ENCODE measurements around the gene JMJD7.

The JMJD7 gene

GRCh38 chr15:41839781-41840491 is 12.0 kb downstream of the JMJD7 start:
- Histone ChIP-seq H3K9ac (ENCODE audit: low read length) (no peak overlapping the region), H2BK5ac (ENCODE audit: low read length) (no peak overlapping the region)

GRCh38 chr15:41840673-41841072 is 12.8 kb downstream of the JMJD7 start:
- H4K5ac ChIP-seq (ENCODE audit: low read length): no peak overlapping the region
- no peaks in the 10 kb centered on the region for H3K36me3 ChIP-seq (ENCODE audit: control insufficient read depth, insufficient read depth, low read length)
- no peak overlapping the region for H2BK5ac ChIP-seq (ENCODE audit: low read length)
- no peak overlapping the region for H3K4ac ChIP-seq (ENCODE audit: low read depth, low read length)
- no peaks in the 10 kb centered on the region for H3K79me1 ChIP-seq (ENCODE audit: low read length)
- no peak overlapping the region for H3K9ac ChIP-seq (ENCODE audit: low read length)
- H3K18ac ChIP-seq (ENCODE audit: low read length): no peak overlapping the region
- H3K23ac ChIP-seq (ENCODE audit: low read length): no peak overlapping the region
- H3K79me2 ChIP-seq (ENCODE audit: control insufficient read depth, insufficient read depth, low read length): no peaks in the 10 kb centered on the region
- H4K8ac ChIP-seq (ENCODE audit: low read depth, low read length): no peak overlapping the region
- no peak overlapping the region for H3K56ac ChIP-seq (ENCODE audit: low read length)
- WGBS (ENCODE audit: extremely low coverage, insufficient coverage, low lambda C conversion rate): no CpG with 5 or more reads among the region's 15 CpGs
- no peak overlapping the region for H2AK5ac ChIP-seq (ENCODE audit: low read length)
- no peak overlapping the region for H3K4me2 ChIP-seq (ENCODE audit: low read length)
- H3K27me3 ChIP-seq (ENCODE audit: insufficient read depth, low read length, poor library complexity): no peaks in the 10 kb centered on the region
- no peak overlapping the region for H2BK120ac ChIP-seq (ENCODE audit: low read depth, low read length)
- H3K4me1 ChIP-seq (ENCODE audit: control insufficient read depth, low read depth, low read length): no peaks in the 10 kb centered on the region
- no peak overlapping the region for H3K27ac ChIP-seq (ENCODE audit: low read depth, low read length)
- H3K4me3 ChIP-seq (ENCODE audit: low read length): no peak overlapping the region
- DNase-seq: no peak
- no peak overlapping the region for H2BK15ac ChIP-seq (replicated peaks; ENCODE audit: low read depth)

More at GRCh38 chr15:41839781-41840491, 12.0 kb downstream of the JMJD7 start:
- WGBS (ENCODE audit: extremely low coverage, insufficient coverage, low lambda C conversion rate): no CpG with 5 or more reads among the region's 16 CpGs
- H3K27ac ChIP-seq (ENCODE audit: low read depth, low read length): no peak overlapping the region
- no peaks in the 10 kb centered on the region for H3K4me1 ChIP-seq (ENCODE audit: control insufficient read depth, low read depth, low read length)
- no peaks in the 10 kb centered on the region for H3K79me2 ChIP-seq (ENCODE audit: control insufficient read depth, insufficient read depth, low read length)
- no peak overlapping the region for H4K5ac ChIP-seq (ENCODE audit: low read length)
- no peak overlapping the region for H3K4me3 ChIP-seq (ENCODE audit: low read length)
- no peak overlapping the region for H3K18ac ChIP-seq (ENCODE audit: low read length)
- no peak overlapping the region for H2BK120ac ChIP-seq (ENCODE audit: low read depth, low read length)
- no peaks in the 10 kb centered on the region for H3K27me3 ChIP-seq (ENCODE audit: insufficient read depth, low read length, poor library complexity)
- H3K56ac ChIP-seq (ENCODE audit: low read length): no peak overlapping the region
- H3K79me1 ChIP-seq (ENCODE audit: low read length): no peaks in the 10 kb centered on the region
- no peaks in the 10 kb centered on the region for H3K36me3 ChIP-seq (ENCODE audit: control insufficient read depth, insufficient read depth, low read length)
- DNase-seq: no peak
- no peak overlapping the region for H3K4me2 ChIP-seq (ENCODE audit: low read length)
- H3K23ac ChIP-seq (ENCODE audit: low read length): no peak overlapping the region
- no peak overlapping the region for H2BK15ac ChIP-seq (replicated peaks; ENCODE audit: low read depth)
- H4K8ac ChIP-seq (ENCODE audit: low read depth, low read length): no peak overlapping the region
- no peak overlapping the region for H2AK5ac ChIP-seq (ENCODE audit: low read length)
- no peak overlapping the region for H3K4ac ChIP-seq (ENCODE audit: low read depth, low read length)

GRCh38 chr15:41841131-41841530 is 13.2 kb downstream of the JMJD7 start:
- DNase-seq: no peak
- Histone ChIP-seq H3K4me3 (ENCODE audit: low read length) (no peak overlapping the region), H3K18ac (ENCODE audit: low read length) (no peak overlapping the region), H3K4ac (ENCODE audit: low read depth, low read length) (no peak overlapping the region), H4K8ac (ENCODE audit: low read depth, low read length) (no peak overlapping the region), H3K36me3 (ENCODE audit: control insufficient read depth, insufficient read depth, low read length) (no peaks in the 10 kb centered on the region), H4K5ac (ENCODE audit: low read length) (no peak overlapping the region), H3K79me1 (ENCODE audit: low read length) (no peaks in the 10 kb centered on the region), H2BK5ac (ENCODE audit: low read length) (no peak overlapping the region), H3K9ac (ENCODE audit: low read length) (no peak overlapping the region), H3K4me1 (ENCODE audit: control insufficient read depth, low read depth, low read length) (no peaks in the 10 kb centered on the region), H2BK120ac (ENCODE audit: low read depth, low read length) (no peak overlapping the region), H3K23ac (ENCODE audit: low read length) (no peak overlapping the region), H3K27me3 (ENCODE audit: insufficient read depth, low read length, poor library complexity) (no peaks in the 10 kb centered on the region), H3K27ac (ENCODE audit: low read depth, low read length) (no peak overlapping the region), H2AK5ac (ENCODE audit: low read length) (no peak overlapping the region), H3K79me2 (ENCODE audit: control insufficient read depth, insufficient read depth, low read length) (no peaks in the 10 kb centered on the region), H3K56ac (ENCODE audit: low read length) (no peak overlapping the region), H2BK15ac (replicated peaks; ENCODE audit: low read depth) (no peak overlapping the region), H3K4me2 (ENCODE audit: low read length) (no peak overlapping the region)
- WGBS (ENCODE audit: extremely low coverage, insufficient coverage, low lambda C conversion rate): no CpG with 5 or more reads among the region's 10 CpGs

- H3K4me2 ChIP-seq (ENCODE audit: low read length): no peak overlapping the region
- no peak overlapping the region for H2BK15ac ChIP-seq (replicated peaks; ENCODE audit: low read depth)
- H2BK120ac ChIP-seq (ENCODE audit: low read depth, low read length): no peak overlapping the region
- no peak overlapping the region for H3K18ac ChIP-seq (ENCODE audit: low read length)
- H2AK5ac ChIP-seq (ENCODE audit: low read length): no peak overlapping the region
- H3K79me2 ChIP-seq (ENCODE audit: control insufficient read depth, insufficient read depth, low read length): no peaks in the 10 kb centered on the region
- no peak overlapping the region for H3K27ac ChIP-seq (ENCODE audit: low read depth, low read length)
- H3K9ac ChIP-seq (ENCODE audit: low read length): no peak overlapping the region
- H3K27me3 ChIP-seq (ENCODE audit: insufficient read depth, low read length, poor library complexity): no peaks in the 10 kb centered on the region
- H3K4ac ChIP-seq (ENCODE audit: low read depth, low read length): no peak overlapping the region
- WGBS (ENCODE audit: extremely low coverage, insufficient coverage, low lambda C conversion rate): no CpG with 5 or more reads among the region's 12 CpGs
- no peaks in the 10 kb centered on the region for H3K79me1 ChIP-seq (ENCODE audit: low read length)
- no peak for DNase-seq
- H2BK5ac ChIP-seq (ENCODE audit: low read length): no peak overlapping the region
- no peak overlapping the region for H3K23ac ChIP-seq (ENCODE audit: low read length)
- no peaks in the 10 kb centered on the region for H3K36me3 ChIP-seq (ENCODE audit: control insufficient read depth, insufficient read depth, low read length)
- no peak overlapping the region for H3K4me3 ChIP-seq (ENCODE audit: low read length)
- H3K56ac ChIP-seq (ENCODE audit: low read length): no peak overlapping the region
- H3K4me1 ChIP-seq (ENCODE audit: control insufficient read depth, low read depth, low read length): no peaks in the 10 kb centered on the region
- no peak overlapping the region for H4K8ac ChIP-seq (ENCODE audit: low read depth, low read length)
- no peak overlapping the region for H4K5ac ChIP-seq (ENCODE audit: low read length)
These were observed 14.3 kb downstream of the JMJD7 start for GRCh38 chr15:41842229-41842628.

DNA sequence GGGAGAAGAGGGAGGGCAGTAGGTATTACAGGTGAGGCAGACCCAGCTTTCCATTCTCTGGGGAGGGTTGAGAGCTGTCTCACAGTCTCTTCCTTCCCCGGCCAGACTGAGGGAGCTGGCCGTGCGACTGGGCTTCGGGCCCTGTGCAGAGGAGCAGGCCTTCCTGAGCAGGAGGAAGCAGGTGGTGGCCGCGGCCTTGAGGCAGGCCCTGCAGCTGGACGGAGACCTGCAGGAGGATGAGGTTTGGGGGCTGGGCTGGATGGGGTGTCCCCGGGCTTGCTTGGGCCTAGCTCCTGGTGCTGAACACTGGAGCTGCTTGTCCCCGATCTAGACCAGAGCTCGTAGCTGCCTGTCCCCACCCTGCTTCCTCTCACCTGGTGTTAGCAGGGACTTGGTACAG is 15.7 kb downstream of the JMJD7 start:
- Histone ChIP-seq H2BK120ac (ENCODE audit: low read depth, low read length) (no peak overlapping the region), H2BK15ac (replicated peaks; ENCODE audit: low read depth) (no peak overlapping the region), H3K56ac (ENCODE audit: low read length) (no peak overlapping the region), H3K4me1 (ENCODE audit: control insufficient read depth, low read depth, low read length) (no peaks in the 10 kb centered on the region), H3K4me3 (ENCODE audit: low read length) (no peak overlapping the region), H3K27ac (ENCODE audit: low read depth, low read length) (no peak overlapping the region), H3K36me3 (ENCODE audit: control insufficient read depth, insufficient read depth, low read length) (no peaks in the 10 kb centered on the region), H4K5ac (ENCODE audit: low read length) (no peak overlapping the region), H3K23ac (ENCODE audit: low read length) (no peak overlapping the region), H2AK5ac (ENCODE audit: low read length) (no peak overlapping the region), H3K18ac (ENCODE audit: low read length) (no peak overlapping the region), H4K8ac (ENCODE audit: low read depth, low read length) (no peak overlapping the region), H3K4me2 (ENCODE audit: low read length) (no peak overlapping the region), H3K79me1 (ENCODE audit: low read length) (no peaks in the 10 kb centered on the region), H2BK5ac (ENCODE audit: low read length) (no peak overlapping the region), H3K79me2 (ENCODE audit: control insufficient read depth, insufficient read depth, low read length) (no peaks in the 10 kb centered on the region), H3K27me3 (ENCODE audit: insufficient read depth, low read length, poor library complexity) (no peaks in the 10 kb centered on the region), H3K9ac (ENCODE audit: low read length) (no peak overlapping the region), H3K4ac (ENCODE audit: low read depth, low read length) (no peak overlapping the region)
- no peak for DNase-seq
- no CpG with 5 or more reads among the region's 10 CpGs for WGBS (ENCODE audit: extremely low coverage, insufficient coverage, low lambda C conversion rate)

- H3K79me1 ChIP-seq (ENCODE audit: low read length): no peaks in the 10 kb centered on the region
- H2BK120ac ChIP-seq (ENCODE audit: low read depth, low read length): no peak overlapping the region
- no peak overlapping the region for H3K23ac ChIP-seq (ENCODE audit: low read length)
- H2BK15ac ChIP-seq (replicated peaks; ENCODE audit: low read depth): no peak overlapping the region
- no peak overlapping the region for H2AK5ac ChIP-seq (ENCODE audit: low read length)
- H3K79me2 ChIP-seq (ENCODE audit: control insufficient read depth, insufficient read depth, low read length): no peaks in the 10 kb centered on the region
- no peaks in the 10 kb centered on the region for H3K36me3 ChIP-seq (ENCODE audit: control insufficient read depth, insufficient read depth, low read length)
- no peak overlapping the region for H3K27ac ChIP-seq (ENCODE audit: low read depth, low read length)
- H4K8ac ChIP-seq (ENCODE audit: low read depth, low read length): no peak overlapping the region
- no peak overlapping the region for H3K4ac ChIP-seq (ENCODE audit: low read depth, low read length)
- H3K27me3 ChIP-seq (ENCODE audit: insufficient read depth, low read length, poor library complexity): no peaks in the 10 kb centered on the region
- no peaks in the 10 kb centered on the region for H3K4me1 ChIP-seq (ENCODE audit: control insufficient read depth, low read depth, low read length)
- no peak overlapping the region for H3K18ac ChIP-seq (ENCODE audit: low read length)
- H3K9ac ChIP-seq (ENCODE audit: low read length): no peak overlapping the region
- no peak overlapping the region for H3K4me3 ChIP-seq (ENCODE audit: low read length)
- no peak overlapping the region for H3K56ac ChIP-seq (ENCODE audit: low read length)
- no CpG with 5 or more reads among the region's 12 CpGs for WGBS (ENCODE audit: extremely low coverage, insufficient coverage, low lambda C conversion rate)
- H3K4me2 ChIP-seq (ENCODE audit: low read length): no peak overlapping the region
- DNase-seq: no peak
- H4K5ac ChIP-seq (ENCODE audit: low read length): no peak overlapping the region
- no peak overlapping the region for H2BK5ac ChIP-seq (ENCODE audit: low read length)
These were observed 16.9 kb downstream of the JMJD7 start for GRCh38 chr15:41844814-41845213.
